Panc1 (cell line): ENCODE measurements around the gene MAS1L. TPM values are rescaled to one million over a fixed set of nuclear protein-coding genes. Genes with fewer than 3 reads are reported as not detected.

Source experiments
- ATAC-seq: fragments of 200-7000 bp; cut with Tn5 transposase; 2 replicates; pipeline ENCODE4 v1.9.1; 2020; ENCODE audit warnings: mild to moderate bottlenecking, moderate library complexity
- BruUV-seq: library from RNA; stranded (reverse); fragments of 400-500 nt; replicated peaks from 2 replicates; lab custom pipeline; 2021; lab: Mats Ljungman, UMichigan
- CTCF ChIA-PET: fragments of 300-600 bp; sonication (Branson Sonifier 250); formaldehyde crosslinking; loops from one replicate; lab custom pipeline; 2022; ENCODE audit warnings: antibody characterized with exemption; lab: Charles Lee
- POLR2A ChIA-PET: fragments of 300-600 bp; sonication (Branson Sonifier 250); formaldehyde crosslinking; loops from one replicate; lab custom pipeline; 2022; ENCODE audit warnings: antibody characterized with exemption; lab: Charles Lee
- DNase-seq: peaks from one replicate; pipeline ENCODE4 v3.0.0-alpha.2; 2010; ENCODE audit warnings: low read depth, low spot score
- H3K27ac ChIP-seq: 2 replicates; pipeline ENCODE4 v1.5.1; 2011; ENCODE audit warnings: mild to moderate bottlenecking, low read length, inconsistent platforms
- H3K27me3 ChIP-seq: fragments of 200-500 bp; sonication (Bioruptor generic); 2 replicates; pipeline ENCODE4 v1.6.0; 2014; ENCODE audit warnings: low read length, inconsistent platforms; ENCODE audit not compliant: control insufficient read depth, insufficient read depth
- H3K36me3 ChIP-seq: fragments of 200-500 bp; sonication (Bioruptor generic); 2 replicates; pipeline ENCODE4 v1.5.1; 2014; ENCODE audit warnings: inconsistent platforms, mild to moderate bottlenecking, low read length, moderate library complexity; ENCODE audit not compliant: control insufficient read depth, insufficient read depth
- H3K4me1 ChIP-seq: 2 replicates; pipeline ENCODE4 v1.5.1; 2011; ENCODE audit warnings: inconsistent platforms, mild to moderate bottlenecking, low read length, moderate library complexity; ENCODE audit not compliant: control insufficient read depth, insufficient read depth
- H3K4me3 ChIP-seq, 2 experiments: 2 replicates each; pipeline ENCODE4 v1.5.1; 2011 to 2012; ENCODE audit warnings: low read depth in 2 of 2, low read length in 2 of 2, mild to moderate bottlenecking in 2 of 2, inconsistent platforms in 1 of 2, moderate library complexity in 1 of 2
- H3K9me3 ChIP-seq: fragments of 200-500 bp; sonication (Bioruptor generic); 2 replicates; pipeline ENCODE4 v1.5.1; 2014; ENCODE audit warnings: low read depth, mild to moderate bottlenecking, inconsistent platforms, low read length, moderate library complexity; ENCODE audit not compliant: control insufficient read depth, insufficient read depth
- CTCF ChIP-seq: fragments of 450-650 bp; IDR thresholded peaks from 2 replicates; pipeline ENCODE4 v1.5.1; 2017; ENCODE audit warnings: mild to moderate bottlenecking
- POLR2AphosphoS5 ChIP-seq: IDR thresholded peaks from 2 replicates; pipeline ENCODE4 v1.6.1; 2012; ENCODE audit warnings: mild to moderate bottlenecking, low read depth, low read length, moderate library complexity
- REST ChIP-seq, 2 experiments: IDR thresholded peaks; 2 replicates each; pipeline ENCODE4 v1.6.1; 2011 to 2012; ENCODE audit warnings: low read depth in 2 of 2, control low read depth in 1 of 2, low read length in 1 of 2, mild to moderate bottlenecking in 1 of 2, moderate library complexity in 1 of 2; ENCODE audit not compliant: insufficient read depth in 1 of 2
- SIN3A ChIP-seq: IDR thresholded peaks from 2 replicates; pipeline ENCODE4 v1.6.1; 2012; ENCODE audit warnings: low read depth, mild to moderate bottlenecking, low read length, moderate library complexity, borderline replicate concordance; ENCODE audit not compliant: insufficient read depth
- TCF7L2 ChIP-seq: IDR thresholded peaks from 2 replicates; pipeline ENCODE4 v1.6.1; 2011; ENCODE audit warnings: mild to moderate bottlenecking, low read depth, low read length, inconsistent platforms
- in situ Hi-C: cut with HindIII; loops from 2 replicates; pipeline ENCODE4 v1.10.0; 2016; ENCODE audit warnings: low sequenced_read_pairs, low pct_unique_long_range_greater_than_20kb
- intact Hi-C: fragments of 100-400 bp; cut with micrococcal nuclease; formaldehyde crosslinking; loops from one replicate; pipeline ENCODE4 v1.10.0; 2022; ENCODE audit not compliant: unreplicated experiment
- total RNA-seq: library from RNA; stranded (reverse); gene quantifications from one replicate; pipeline ENCODE4 v1.2.1, GENCODE V29; 2021; ENCODE audit not compliant: unreplicated experiment

Gene MAS1L
- total RNA-seq, 1 experiment from 2014 or later: not detected

GRCh38 chr6:29517728-29518440 is 30.1 kb upstream of the MAS1L start:
- no peaks in the 10 kb centered on the region; the same call in 1 of the 2 replicates for H3K27me3 ChIP-seq
- no peaks in the 10 kb centered on the region; the same call in 1 of the 2 replicates for H3K36me3 ChIP-seq
- no peaks in the 10 kb centered on the region for H3K4me1 ChIP-seq
- no peak overlapping the region for H3K27ac ChIP-seq
- no peak for TF ChIP-seq SIN3A
- TF ChIP-seq TCF7L2: no peak
- TF ChIP-seq CTCF: no peak
- no peak for DNase-seq
- intact Hi-C loops: no loop called here
- BruUV-seq: no TSS peak
- CTCF ChIA-PET: no interaction called here
- no peak overlapping the region for H3K4me3 ChIP-seq
- POLR2A ChIA-PET: no interaction called here
- in situ Hi-C loops: no loop called here
- no peak for ATAC-seq
- no peaks in the 10 kb centered on the region for H3K9me3 ChIP-seq

GRCh38 chr6:29517245-29517644 is 29.5 kb upstream of the MAS1L start:
- no peaks in the 10 kb centered on the region for H3K4me1 ChIP-seq
- no peak for DNase-seq
- H3K4me3 ChIP-seq: no peak overlapping the region
- ChIA-PET CTCF (no interaction called here), POLR2A (no interaction called here)
- in situ Hi-C loops (no loop called here), intact Hi-C loops (no loop called here)
- no peak overlapping the region for H3K27ac ChIP-seq
- BruUV-seq: no TSS peak
- H3K9me3 ChIP-seq: no peaks in the 10 kb centered on the region
- H3K36me3 ChIP-seq: no peaks in the 10 kb centered on the region
- TF ChIP-seq REST (IDR thresholded peaks at IDR 0.05; ENCODE audit: insufficient read depth in 1 of 2, low read depth in 2 of 2, low read length in 1 of 2) (no peak), TCF7L2 (no peak)
- ATAC-seq: no peak
- no peaks in the 10 kb centered on the region; the same call in 1 of the 2 replicates for H3K27me3 ChIP-seq

- ATAC-seq: no peak
These were observed 28.4 kb upstream of the MAS1L start for GRCh38 chr6:29516108-29516507.

More at GRCh38 chr6:29516108-29516507, 28.4 kb upstream of the MAS1L start:
- ChIA-PET CTCF (no interaction called here), POLR2A (no interaction called here)
- TF ChIP-seq SIN3A (no peak), REST (IDR thresholded peaks at IDR 0.05; ENCODE audit: insufficient read depth in 1 of 2, low read depth in 2 of 2, low read length in 1 of 2) (no peak), CTCF (no peak), POLR2AphosphoS5 (no peak), TCF7L2 (no peak)
- H3K27ac ChIP-seq: no peak overlapping the region
- no TSS peak for BruUV-seq
- intact Hi-C loops (no loop called here), in situ Hi-C loops (no loop called here)
- H3K4me1 ChIP-seq: no peaks in the 10 kb centered on the region
- no peak for DNase-seq
- H3K36me3 ChIP-seq: no peaks in the 10 kb centered on the region
- no peaks in the 10 kb centered on the region; the same call in 1 of the 2 replicates for H3K27me3 ChIP-seq
- H3K9me3 ChIP-seq: no peaks in the 10 kb centered on the region
- H3K4me3 ChIP-seq: no peak overlapping the region
